Tibial nerve (tissue), 4 donors: ENCODE data around the gene HGS.

ENCODE experiments used
- EP300 ChIP-seq, 2 donors: sonication (generic); formaldehyde crosslinking; IDR thresholded peaks; one replicate each; pipeline ENCODE4 v1.6.1; 2017; ENCODE audit warnings: antibody characterized with exemption in 2 of 2, mild to moderate bottlenecking in 1 of 2
- TF ChIP-seq, protein P1 (sequence below), 5 experiments: fragments of 200-600 bp in 3 of 5; fragments of 450-650 bp in 2 of 5; sonication (generic) in 3 of 5; IDR thresholded peaks; one replicate each; pipeline ENCODE4 v1.5.1; 2016 to 2019; ENCODE audit warnings: antibody characterized with exemption in 5 of 5, mild to moderate bottlenecking in 3 of 5, moderate library complexity in 2 of 5

DNA sequence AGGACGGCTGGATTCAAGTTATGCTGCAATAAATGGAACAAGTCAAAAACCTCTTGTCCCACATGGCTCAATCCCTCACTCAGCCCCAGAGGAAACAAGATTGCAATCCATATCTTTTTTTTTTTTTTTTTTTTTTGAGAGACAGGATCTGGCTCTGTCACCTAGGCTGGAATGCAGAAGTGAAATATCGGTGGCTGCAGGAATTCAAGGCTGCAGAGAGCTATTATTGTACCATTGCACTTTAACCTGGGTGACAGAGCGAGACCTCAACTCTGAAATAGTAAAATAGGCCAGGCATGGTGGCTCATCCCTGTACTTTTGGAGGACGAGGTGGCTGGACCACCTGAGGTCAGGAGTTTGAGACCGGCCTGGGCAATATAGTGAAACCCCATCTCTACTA is 24.8 kb upstream of the HGS start:
- TF ChIP-seq, protein P1, sequence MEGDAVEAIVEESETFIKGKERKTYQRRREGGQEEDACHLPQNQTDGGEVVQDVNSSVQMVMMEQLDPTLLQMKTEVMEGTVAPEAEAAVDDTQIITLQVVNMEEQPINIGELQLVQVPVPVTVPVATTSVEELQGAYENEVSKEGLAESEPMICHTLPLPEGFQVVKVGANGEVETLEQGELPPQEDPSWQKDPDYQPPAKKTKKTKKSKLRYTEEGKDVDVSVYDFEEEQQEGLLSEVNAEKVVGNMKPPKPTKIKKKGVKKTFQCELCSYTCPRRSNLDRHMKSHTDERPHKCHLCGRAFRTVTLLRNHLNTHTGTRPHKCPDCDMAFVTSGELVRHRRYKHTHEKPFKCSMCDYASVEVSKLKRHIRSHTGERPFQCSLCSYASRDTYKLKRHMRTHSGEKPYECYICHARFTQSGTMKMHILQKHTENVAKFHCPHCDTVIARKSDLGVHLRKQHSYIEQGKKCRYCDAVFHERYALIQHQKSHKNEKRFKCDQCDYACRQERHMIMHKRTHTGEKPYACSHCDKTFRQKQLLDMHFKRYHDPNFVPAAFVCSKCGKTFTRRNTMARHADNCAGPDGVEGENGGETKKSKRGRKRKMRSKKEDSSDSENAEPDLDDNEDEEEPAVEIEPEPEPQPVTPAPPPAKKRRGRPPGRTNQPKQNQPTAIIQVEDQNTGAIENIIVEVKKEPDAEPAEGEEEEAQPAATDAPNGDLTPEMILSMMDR (IDR thresholded peaks at IDR 0.05), result no peak
- TF ChIP-seq EP300 (IDR thresholded peaks at IDR 0.05), result no peak
